HEK293T (cell line): Measurements from ENCODE around the gene STRADA.

Experiments
- BHLHE40 ChIP-seq: fragments of 450-650 bp; IDR thresholded peaks from 2 replicates; pipeline ENCODE4 v1.6.1; 2016; ENCODE audit warnings: mild to moderate bottlenecking, moderate library complexity, borderline replicate concordance
- HDGF ChIP-seq: fragments of 450-650 bp; IDR thresholded peaks from 2 replicates; pipeline ENCODE4 v1.6.1; 2017; ENCODE audit warnings: antibody characterized with exemption, borderline replicate concordance
- SUZ12 ChIP-seq: fragments of 450-650 bp; IDR thresholded peaks from 2 replicates; pipeline ENCODE4 v1.6.1; 2016; ENCODE audit warnings: mild to moderate bottlenecking

GRCh38 chr17:63702721-63703015, 38.9 kb downstream of the STRADA start:
- TF ChIP-seq BHLHE40 = no peak
- TF ChIP-seq HDGF = no peak
- TF ChIP-seq SUZ12 = no peak
